DMS114 treated with DMSO at 0.1 percent for 48 hours (cell line): ENCODE measurements around the gene MRPL22.
"Not testable (repeated sequence)": the region's sequence is repeated elsewhere in the genome, so short reads cannot be mapped to it uniquely, and the experiment has no call there.

Source experiments
- DNase-seq: peaks from one replicate; lab custom pipeline; 2025; ENCODE audit not compliant: unreplicated experiment; lab: John Stamatoyannopoulos, UW

MRPL22 gene

DNA sequence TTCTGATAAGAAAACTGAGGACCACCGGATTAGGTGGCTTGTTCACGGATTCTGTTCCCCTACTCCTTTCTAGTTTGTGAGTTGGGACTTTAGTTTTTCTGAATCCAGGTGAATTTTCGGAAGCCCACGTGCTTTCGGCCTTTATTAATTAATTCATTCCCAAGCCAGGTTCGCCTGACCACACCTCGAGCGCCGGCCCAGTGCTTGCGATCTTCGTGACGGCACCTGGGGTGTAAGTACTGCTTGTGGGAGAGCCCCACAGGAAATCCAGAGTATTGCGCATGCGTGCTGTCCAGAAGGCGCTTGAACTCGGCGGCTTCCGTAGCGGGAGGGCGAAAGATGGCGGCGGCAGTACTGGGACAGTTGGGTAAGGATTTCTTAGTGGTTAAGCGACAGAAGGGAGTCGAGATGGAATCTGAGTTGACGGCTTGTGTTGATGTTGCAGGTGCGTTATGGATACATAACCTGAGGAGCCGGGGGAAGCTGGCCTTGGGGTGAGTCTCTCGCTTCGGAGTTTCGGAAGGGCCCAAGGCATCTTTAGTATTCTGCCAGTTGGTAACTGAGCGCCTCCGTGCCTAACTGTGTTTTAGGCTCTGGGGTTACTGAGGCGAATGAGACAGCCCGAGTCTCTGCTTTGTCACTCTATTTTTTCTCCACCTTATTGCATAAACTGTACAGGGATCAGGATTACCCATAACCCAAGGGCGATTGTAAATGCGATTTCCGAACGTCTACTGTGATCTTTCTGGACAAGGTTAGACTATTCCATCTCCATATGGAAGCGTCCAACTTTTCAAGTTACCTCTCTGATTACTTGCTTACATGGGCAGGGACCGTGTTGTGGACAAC, at the start of gene MRPL22:
TSS of gene MRPL22 (plus strand) at position 302 of the 849 bp plus-strand sequence. CDS start at position 340, 38 bp downstream.
- peak; percentile 93 for DNase-seq

DNA sequence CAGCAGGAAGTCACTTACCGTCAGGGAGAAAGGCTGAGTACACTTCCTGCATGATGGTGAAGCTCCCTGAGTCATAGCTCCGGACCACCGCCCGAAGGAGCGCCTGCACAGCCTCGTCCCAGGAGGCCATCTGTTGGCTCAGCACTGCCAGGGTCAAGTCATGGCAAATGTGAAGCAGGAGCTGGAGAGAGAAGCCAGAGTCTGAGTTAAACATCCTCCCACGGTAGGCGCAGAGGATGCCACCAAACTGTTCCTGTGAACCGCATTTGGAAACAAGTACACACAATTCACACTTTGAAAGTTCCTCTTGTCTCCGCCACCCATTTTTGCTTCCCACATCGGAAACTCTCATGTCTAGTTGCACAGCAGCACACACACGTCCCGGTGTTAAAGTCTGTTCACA, 48.5 kb upstream of the MRPL22 start:
- DNase-seq = no peak

DNA sequence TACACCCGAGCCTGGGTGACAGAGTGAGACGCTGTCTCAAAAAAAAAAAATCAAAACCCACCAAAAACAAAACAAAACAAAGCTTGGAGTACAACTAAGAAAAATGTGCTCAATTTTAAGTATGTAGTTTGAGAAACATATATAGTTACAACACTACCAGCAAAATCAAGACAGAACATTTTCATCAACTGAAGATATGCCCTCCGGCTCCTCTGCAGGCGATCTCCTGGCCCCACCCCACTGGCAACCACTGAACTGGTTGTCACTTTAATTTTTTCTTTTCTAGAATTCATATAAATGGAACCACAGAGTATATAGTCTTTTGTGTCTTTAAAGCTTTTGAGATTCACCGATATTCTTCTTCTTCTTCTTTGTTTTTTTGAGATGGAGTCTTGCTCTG, 47.5 kb upstream of the MRPL22 start:
- no peak for DNase-seq

DNA sequence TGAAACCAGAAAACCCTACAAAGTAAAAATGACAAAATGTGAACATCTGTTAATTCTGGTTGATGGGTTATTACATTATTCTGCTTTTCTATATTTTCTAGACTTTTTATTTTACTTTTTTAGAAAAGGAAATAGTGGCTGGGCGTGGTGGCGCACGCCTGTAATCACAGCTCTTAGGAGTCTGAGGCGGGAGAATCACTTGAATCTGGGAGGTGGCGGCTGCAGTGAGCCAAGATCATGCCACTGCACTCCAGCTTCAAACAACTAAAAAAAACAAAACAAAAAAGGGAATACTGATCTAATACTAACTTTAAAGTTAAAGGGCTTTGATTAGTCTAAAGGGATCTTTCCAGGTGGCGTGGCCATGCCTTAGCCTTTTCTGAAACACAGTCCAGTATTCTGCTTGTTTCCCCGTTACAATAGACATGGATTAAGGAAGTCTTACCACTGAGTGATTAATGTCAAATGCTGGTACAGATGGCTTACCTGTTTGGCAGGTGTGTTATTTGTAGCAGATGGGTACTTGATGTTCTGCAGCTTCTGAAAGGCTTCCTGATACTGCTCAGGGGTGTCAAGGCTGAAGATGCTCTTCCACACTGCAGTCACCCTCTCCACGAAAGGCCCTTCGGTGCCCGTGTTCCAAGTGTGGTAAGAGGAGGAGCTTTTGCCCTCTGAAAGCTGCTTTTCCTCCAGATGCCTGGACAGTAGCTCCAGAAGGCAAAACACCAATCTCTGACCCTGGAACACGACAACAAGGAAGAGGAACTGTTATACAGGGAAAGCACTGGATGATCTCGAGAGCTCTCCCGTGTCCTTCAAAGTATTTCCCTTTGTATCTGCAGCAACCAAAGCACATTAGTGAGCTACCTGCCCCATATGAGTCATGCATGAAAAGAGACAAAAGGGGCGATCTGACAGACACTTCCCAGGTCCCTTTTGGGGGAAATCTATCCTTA, 45.0 kb upstream of the MRPL22 start:
- no peak for DNase-seq

DNA sequence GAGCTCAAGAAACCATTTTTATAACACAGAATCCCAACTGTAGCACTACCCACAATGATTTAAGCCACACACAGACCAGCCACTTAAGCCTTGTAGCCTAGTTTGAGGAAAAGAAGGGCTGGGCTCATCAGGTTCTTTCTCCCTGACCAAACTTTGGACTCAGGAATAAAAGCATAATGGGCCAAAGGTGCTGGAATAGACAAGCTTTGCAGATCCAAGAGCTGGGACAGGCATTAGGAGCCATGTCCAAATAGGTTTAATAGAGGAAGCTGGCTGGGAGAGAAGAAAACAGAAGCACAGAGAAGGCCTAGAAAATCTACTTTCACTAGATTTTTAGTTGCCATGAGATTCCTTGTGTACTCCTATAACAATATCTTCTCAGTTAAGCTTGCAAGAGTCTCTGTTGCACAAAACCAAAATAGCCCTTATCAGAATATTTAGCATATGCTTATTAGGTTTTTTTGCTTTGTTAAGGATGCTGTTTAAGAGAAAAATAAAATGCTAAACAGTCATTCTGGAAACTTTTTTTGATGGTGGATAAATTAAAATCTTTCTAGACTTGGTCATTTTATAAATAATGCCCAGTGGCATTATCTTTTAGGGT, 44.2 kb upstream of the MRPL22 start:
- DNase-seq = no peak

DNA sequence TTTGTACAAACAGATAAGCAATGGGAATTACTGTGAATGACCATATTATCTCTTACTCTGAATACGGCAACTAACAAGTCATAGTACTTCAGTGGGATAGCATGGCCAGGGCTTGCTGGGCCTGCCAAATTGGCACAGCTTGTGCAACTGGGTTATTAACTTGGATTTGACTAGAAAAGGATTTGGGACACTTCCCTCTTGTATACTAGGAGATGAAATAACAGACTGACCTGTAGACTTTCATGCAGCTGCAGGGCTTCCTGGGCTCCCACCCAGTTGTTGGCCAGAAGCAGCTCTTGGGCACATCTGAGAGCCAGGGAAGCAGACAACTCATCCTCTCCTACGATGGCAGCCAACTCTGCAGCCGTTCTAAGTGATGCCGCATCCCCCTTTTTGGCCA, 42.7 kb upstream of the MRPL22 start:
- DNase-seq = no peak

DNA sequence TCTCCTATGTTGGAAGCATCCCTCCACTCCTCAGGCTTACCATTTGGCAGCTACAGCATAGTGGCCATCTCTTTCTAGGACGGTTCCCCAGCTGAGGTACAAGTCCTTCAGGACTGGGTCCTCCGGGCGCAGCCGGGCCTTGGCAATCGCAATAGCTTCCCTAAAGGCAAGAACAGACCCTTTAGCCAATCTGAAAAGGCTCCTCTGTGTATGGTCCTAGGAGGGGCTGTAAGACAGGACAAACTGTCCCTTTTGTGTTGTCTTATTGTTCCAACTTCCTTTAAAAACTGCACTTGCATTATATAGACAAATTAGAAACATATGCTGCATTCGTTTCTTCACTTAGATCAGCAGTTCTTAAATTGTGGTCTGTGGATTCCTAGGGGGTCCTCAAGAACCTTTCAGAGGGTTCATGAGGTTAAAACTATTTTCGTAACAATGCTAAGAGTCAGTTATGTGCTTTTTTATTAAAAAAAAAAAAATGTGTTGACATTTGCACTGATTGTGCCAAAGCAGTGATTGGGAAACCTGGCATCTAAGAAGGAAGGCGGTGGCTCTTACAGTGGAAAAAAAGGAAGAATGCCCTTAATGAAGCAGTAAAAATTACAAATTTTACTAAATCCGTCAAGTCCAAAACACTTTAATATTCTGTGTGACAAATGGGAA, 41.6 kb upstream of the MRPL22 start:
- no peak for DNase-seq

DNA sequence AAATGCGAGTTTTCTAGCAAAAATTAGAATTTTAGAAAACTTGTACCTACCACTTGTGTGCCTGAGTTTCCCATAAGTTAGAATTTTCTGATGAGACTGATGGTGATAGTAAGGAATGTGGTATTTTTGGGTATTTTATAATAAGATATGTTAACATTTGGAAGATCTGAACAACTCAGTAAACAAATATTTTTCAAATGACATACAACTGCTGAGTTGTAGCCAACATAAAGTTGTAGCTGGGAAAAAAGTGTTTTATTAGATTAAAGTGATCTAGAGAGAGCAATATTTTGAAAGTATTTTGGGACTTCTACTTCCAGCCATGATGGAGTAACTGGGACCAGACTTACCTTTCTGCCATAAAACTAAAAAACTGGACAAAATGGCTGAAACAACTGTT, 40.8 kb upstream of the MRPL22 start:
- DNase-seq = no peak

DNA sequence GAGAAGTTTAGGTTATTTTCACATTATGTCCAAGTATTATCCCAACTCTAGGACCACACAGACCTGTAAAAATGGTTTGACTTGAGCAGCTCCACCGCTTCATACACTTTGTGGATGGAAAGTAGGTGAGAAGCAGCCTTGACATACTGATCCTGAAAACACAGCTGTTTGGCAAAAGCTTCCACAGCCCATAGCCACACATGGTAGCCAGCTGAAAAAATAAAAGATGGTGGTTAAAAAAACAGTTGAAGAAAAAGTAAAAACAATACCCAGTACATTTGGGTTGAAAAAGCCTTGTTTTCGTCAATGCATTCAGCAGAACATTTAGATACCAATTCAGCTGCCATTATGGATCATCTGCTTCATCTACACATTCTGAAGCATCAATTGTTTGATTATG, 39.6 kb upstream of the MRPL22 start:
- no peak for DNase-seq

DNA sequence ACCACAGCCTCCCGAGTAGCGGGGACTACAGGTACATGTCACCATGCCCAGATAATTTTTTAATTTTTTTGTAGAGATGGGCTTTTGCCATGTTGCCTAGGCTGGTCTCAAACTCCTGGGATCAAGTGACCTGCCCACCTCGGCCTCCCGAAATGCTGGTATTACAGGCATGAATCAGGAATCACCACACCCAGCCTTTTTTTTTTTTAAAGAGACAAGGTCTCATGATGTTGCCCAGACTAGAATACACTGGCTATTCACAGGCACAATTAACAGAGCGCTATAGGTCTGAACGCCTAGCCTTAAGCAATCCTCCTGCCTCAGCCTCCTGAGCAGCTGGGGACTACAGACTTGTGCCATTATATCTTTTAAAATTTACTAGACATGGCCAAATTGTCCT, 39.0 kb upstream of the MRPL22 start:
- no peak for DNase-seq

DNA sequence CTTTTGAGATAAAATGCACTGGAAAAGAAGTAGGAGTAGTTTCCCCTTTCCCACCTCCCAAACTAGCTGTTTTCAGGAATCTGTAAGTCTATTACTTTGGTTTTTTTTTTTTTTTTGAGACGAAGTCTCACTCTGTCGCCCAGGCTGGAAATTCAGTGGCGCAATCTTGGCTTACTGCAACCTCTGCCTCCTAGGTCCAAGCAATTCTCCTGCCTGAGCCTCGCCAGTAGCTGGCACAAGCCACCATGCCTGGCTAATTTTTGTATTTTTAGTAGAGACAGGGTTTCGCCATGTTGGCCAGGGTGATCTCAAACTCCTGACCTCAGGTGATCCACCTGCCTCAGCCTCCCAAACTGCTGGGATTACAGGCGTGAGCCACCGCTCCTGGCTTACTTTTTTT, 35.3 kb upstream of the MRPL22 start:
- DNase-seq = not testable (repeated sequence)

DNA sequence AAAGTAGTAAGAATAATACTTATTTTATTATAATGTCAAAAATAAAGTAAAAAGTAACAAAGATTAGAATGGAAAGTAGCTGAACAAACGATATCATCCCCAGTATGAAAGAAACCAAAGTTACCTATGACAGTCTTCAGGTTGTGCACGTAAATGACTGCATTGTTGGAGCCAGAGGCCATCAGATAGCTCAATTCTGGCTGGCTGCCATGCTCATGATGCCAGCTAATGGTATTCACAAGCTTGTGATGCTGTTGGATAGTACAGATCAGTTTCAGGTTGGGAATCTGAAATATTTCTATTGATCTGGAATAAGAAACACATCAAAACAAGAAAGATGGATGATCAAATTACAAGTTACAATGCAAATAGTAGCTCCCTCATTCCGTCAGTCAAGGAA, 24.0 kb upstream of the MRPL22 start:
- DNase-seq = no peak

DNA sequence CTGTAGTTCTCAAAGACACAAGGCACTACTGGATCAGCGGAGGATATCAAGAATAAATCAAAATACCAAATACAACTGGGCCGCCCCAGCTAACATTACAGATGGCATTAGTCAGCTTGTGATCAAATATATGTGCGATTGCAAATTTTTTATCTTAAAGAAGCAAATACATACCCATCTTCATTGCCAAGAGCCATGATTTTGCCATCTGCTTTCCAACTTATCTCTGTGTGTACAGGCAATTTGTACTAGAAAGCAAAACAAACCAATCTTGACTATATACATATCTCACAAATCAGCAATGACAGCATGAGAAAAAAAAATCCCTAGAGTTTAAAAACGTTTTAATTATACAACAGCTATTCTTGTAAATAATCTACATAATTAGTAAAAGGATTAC, 23.1 kb upstream of the MRPL22 start:
- DNase-seq = no peak

DNA sequence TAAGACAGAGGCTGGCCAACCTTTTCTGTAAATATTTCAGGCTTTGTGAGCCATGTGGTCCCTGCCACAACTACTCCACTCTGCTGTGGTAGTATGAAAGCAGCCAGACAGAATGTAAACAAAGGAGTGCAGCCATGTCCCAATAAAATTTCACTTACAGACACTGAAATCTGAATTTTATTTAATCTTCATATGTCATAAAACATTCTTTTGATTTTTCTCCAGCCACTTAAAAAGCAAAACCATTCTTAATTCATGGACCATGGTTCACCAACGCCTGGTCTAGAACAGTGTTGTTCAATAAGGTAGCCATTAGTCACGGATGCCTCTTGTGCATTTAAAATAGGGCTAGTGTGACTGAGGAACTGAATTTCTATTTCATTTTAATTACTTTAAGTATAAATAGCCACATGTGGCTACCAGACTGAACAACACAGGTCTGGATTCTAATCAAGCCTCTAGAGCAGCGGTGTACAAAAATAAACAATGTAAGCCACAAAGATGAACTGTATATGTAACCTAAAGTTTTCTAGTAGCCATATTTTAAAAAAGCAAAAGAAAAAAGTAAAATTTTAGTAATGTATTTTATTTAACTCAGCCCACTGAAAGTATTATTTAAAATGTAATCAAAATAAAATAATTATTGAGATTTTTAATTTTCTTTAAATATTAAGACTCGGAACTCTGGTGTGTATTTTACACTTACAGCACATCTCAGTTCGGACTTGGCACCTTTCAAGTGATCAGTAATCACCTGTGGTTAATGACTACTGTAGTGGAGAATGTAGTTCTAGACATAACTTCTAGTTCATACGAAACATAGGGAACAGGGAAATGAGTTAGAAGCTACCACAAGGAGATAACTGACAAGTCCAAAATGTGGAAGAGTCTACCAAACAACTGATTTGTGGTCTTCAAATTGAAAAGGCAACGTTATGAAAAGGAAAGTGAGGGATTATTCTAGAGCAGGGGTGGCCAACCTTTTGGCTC, 17.1 kb upstream of the MRPL22 start:
- no peak for DNase-seq

DNA sequence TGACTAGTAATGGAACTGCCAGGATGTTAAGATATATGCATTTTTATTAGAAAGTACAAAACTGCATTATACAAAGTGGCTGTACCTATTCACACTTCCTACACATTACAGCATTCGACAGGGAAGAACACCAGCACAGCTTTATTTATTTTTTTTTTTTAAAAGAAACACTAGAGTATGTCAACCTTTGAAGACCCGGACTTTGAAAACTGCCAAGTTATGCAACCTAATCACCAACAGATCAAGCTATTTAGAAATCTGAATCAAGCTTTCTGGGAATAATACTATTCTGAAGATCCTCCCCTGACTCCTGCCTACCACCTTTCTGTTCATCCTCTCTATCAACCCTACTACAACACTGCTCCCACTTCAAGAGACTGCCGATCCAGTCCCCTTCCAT, 7.3 kb upstream of the MRPL22 start:
- DNase-seq = no peak

DNA sequence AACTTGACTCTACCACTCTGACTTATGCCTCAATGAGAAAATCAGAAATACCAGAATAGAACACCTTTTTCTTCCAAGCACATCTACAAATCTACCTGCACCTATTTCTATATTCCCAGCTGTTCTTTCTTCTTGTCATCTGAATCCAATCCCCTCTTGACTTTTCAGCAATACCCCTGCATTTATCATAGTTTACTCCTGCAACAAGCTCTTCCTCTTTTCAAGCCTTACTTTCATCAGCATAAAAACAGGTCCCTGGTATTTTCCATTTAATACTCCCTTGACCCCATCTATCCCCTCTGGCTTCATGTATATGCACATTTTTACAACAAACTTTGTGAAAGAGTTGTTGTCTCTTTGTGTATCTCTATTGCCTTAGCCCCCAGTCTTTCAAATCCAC, 6.0 kb upstream of the MRPL22 start:
- no peak for DNase-seq

DNA sequence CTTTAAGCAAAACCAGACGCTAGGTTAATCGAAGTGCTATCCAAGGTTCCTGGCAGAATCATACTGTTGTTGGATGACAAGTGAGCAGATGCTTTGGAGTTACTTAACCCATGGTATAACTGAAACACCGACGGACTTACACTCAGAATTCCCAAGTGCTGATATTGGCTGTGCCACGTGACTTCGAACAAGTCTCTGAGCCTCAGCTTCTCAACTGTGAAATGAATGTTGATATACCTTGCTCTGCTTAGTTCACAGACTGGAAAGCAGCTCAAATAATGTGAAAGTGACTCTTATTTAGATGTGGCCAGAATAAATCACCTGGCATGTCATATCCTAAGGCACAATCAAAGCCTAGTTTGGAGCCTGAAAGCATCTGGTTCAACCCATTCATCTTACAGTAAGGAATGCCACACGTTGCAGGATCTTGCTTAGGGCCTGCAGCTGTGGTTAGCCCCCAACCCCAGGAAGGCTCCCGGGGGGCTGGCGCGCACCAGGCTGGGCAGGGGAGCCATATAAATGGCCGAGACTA, 3.6 kb upstream of the MRPL22 start:
- DNase-seq = no peak

DNA sequence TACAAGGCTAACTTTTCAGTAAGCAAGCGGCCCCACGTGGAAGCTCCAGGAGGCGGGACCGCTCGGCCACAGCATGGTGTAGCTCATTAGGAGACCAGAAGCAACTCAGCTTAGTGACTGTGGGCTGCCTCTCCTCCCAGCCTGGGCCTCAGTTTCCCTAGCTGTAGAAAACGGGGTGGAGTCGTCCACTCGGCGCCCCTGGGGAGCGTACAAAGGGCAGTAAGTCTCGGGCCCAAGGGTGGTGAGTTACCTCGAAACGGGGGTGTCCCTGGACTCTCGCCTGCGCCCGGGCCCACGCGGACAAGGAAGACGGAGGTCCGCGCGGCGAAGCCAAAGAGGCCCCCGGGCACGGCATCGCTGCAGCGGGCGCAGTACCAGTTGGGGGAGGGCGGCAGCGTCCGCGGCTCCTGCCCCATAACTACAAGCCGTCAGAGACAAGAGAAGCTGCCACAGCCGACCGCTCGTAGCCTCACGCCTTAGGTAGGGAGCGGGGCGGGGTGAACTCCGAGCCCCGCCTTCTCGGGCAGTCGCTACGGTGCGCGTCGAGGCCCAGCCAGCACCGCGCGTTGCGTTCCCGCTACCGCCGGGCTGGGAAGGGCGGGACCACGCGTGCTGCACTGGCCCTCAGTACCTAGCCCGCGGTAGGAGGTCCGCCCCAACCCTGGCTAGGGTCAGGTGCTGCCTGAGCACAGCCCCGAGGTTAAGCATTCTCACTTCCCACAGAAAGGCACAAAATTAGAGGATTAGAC, 3.0 kb upstream of the MRPL22 start, which contains the start of gene GEMIN5:
TSS of gene GEMIN5 (minus strand) at position 494 of the 749 bp plus-strand sequence. CDS start at position 416, 78 bp downstream.
- peak; percentile 74 for DNase-seq

DNA sequence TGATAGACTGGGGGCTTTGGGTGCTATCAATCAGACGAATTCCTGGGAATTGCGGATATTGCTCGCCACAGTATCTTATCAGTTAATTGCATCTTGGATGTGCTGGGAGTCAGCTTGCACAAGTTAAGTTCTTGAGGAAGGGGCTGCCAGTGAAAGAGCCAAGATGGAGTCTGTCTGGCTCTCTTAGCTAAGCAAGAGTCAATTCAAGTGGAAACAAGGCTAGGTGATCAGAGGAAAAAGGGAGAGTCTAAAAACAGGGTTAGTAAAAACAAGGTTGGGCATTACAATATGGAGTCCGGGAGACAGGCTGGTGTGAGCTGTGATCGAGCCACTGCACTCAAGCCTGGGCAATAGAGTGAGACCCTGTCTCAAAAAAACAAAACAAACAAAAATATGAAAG, 1.5 kb upstream of the MRPL22 start:
- DNase-seq = not testable (repeated sequence)
